Ovary (tissue), 3 donors: Measurements from ENCODE around the gene RAB14.

Experiments used
- CTCF ChIP-seq, 3 donors: fragments of 450-650 bp in 2 of 3; fragments of 200-600 bp in 1 of 3; IDR thresholded peaks; one replicate each; pipeline versions ENCODE4 v1.5.1 to v1.8.0; 2016 to 2022; ENCODE audit warnings: antibody characterized with exemption in 3 of 3, mild to moderate bottlenecking in 1 of 3
- POLR2A ChIP-seq: fragments of 450-650 bp; IDR thresholded peaks from one replicate; pipeline ENCODE4 v1.6.1; 2017; ENCODE audit warnings: antibody characterized with exemption, mild to moderate bottlenecking, moderate library complexity
- donor health status: DM: no; HTN: no; CAD: no.

- no peak for TF ChIP-seq CTCF (IDR thresholded peaks at IDR 0.05)
- no peak for TF ChIP-seq POLR2A
These were observed 17.8 kb downstream of the RAB14 start for GRCh38 chr9:121183666-121184423.
